GM20000 (cell line): ENCODE results near the gene MPP2.

Experiments used
- DNase-seq: peaks from one replicate; pipeline ENCODE4 v3.0.0; 2012; ENCODE audit warnings: low spot score
- CTCF ChIP-seq: IDR thresholded peaks from 2 replicates; pipeline ENCODE4 v1.5.1; 2012; ENCODE audit warnings: mild to moderate bottlenecking, control low read depth; ENCODE audit errors: extremely low read depth, missing control alignments

The MPP2 gene

DNA sequence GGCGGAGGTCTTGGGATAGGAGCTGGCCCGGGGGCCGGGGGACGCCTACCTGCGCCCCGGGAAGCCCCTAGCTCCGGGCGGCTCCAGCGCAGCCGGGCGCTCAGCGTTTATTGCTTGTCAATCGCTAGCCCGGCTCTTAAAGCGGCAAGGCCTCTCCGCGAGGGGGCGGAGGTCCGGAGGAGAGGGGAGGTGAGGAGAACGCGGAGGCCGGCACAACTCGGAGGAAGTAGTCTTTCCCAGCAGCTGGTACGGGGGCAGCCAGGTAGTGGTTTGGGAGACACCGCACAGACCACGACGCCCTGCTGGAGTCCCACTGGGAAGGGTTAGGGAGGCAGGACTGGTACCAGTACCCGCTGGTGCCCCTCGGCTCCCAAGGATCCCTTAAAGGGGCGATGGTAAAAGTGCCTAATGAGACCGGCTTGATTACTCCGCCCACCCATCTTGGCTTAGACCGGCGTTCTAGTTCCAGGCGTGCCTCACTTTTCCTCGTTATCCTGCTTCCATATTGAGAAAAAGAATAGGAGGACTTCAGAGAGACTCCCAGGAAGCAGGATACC, at the start of gene MPP2:
MPP2 (minus strand) TSS at position 112 of the 557 bp plus-strand sequence. CDS start 3,076 bp downstream, outside the sequence.
- peak; percentile 55 for DNase-seq
- TF ChIP-seq CTCF = no peak

GRCh38 chr17:43956222-43956621, 48.9 kb upstream of the MPP2 start:
- DNase-seq = no peak
- no peak for TF ChIP-seq CTCF

- TF ChIP-seq CTCF = no peak
- no peak for DNase-seq
Measured at GRCh38 chr17:43953746-43954145, 46.4 kb upstream of the MPP2 start, which contains the start of gene PYY. TSS of gene PYY (minus strand) at chr17:43953940. CDS start at chr17:43953483, 457 bp downstream.

DNA sequence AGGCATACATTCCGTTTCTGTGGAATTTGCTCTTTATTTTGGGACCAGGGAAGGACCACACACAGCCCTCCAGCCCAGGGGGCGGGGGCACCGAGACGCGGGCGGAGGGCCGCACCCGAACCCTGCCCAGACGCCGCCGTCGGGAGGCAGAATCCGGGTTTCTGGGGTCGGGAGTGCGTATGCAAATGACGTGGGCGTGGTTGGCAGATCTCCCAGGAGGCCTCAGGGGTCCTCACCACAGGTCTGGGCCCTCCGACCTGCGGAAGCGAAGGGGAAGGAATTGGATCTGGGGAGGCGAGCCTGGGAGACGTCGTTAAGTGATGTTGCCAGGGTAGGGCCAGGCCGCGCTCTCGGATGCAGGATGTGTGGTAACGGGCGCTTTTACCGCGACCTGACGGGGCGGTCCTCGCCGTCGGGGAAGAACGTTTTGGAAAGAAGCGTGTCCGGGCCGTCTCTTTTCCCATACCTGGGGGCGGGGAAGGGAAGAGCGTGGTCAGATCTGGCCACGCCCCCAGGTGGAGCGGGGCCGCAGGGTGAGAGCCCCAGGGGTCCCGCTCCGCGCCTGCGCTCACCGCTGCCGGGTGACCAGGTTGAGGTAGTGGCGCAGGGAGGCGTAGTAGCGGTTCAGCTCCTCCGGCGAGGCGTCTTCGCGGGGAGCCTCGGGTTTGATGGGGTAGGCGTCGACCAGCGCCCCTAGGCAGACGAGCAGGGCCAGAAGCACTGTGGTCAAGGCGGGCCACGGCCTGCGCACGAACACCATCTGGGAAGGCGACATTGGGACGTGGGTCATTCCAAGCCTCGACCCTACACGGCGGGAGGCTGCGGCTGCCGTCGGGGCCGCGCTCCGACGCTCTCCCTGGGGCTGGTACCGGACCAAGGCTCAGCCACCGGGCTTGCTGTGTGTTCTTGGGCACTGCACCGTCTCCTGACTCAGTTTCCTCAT, 45.7 kb upstream of the MPP2 start:
- no peak for TF ChIP-seq CTCF
- no peak for DNase-seq

- DNase-seq = no peak
Measured at GRCh38 chr17:43952351-43952723, 45.0 kb upstream of the MPP2 start.

GRCh38 chr17:43951750-43952149, 44.4 kb upstream of the MPP2 start:
- TF ChIP-seq CTCF = no peak
- no peak for DNase-seq

More at GRCh38 chr17:43952351-43952723, 45.0 kb upstream of the MPP2 start:
- TF ChIP-seq CTCF = no peak

GRCh38 chr17:43950554-43950953, 43.2 kb upstream of the MPP2 start:
- no peak for TF ChIP-seq CTCF
- DNase-seq = no peak
